Measurements from ENCODE around the gene ZFP62.

ZFP62 gene

GRCh38 chr5:180825768-180826525 is 35.1 kb downstream of the ZFP62 start:
- Histone ChIP-seq H3K4me1 (ENCODE audit: control extremely low read depth in 1 of 4, control insufficient read depth in 4 of 4, insufficient read depth in 4 of 4, low read length in 3 of 4) (peaks cover 0 to 17% (median 9%) of the 10 kb centered on the region in 4 experiments), H3K9me3 (ENCODE audit: control extremely low read depth in 1 of 5, control insufficient read depth in 4 of 5, insufficient read depth in 2 of 5, low read depth in 1 of 5, low read length in 4 of 5) (peaks cover 0 to 10% (median 0%) of the 10 kb centered on the region in 5 experiments), H3K4me3 (ENCODE audit: control insufficient read depth in 1 of 7, extremely low read depth in 1 of 7, insufficient read depth in 4 of 7, low read depth in 2 of 7, low read length in 6 of 7) (no peak overlapping the region), H3K36me3 (ENCODE audit: control insufficient read depth in 4 of 4, insufficient read depth in 4 of 4, low read length in 3 of 4) (peaks cover 0 to 7% (median 4%) of the 10 kb centered on the region in 4 experiments), H3K27ac (ENCODE audit: insufficient read depth in 1 of 2, low read depth in 1 of 2, low read length in 2 of 2, poor library complexity in 1 of 2, severe bottlenecking in 2 of 2) (no peak overlapping the region), H3K27me3 (replicated peaks in 2 of 5; ENCODE audit: control insufficient read depth in 4 of 5, insufficient read depth in 5 of 5, low read length in 4 of 5) (no peaks in the 10 kb centered on the region)
- WGBS (ENCODE audit: insufficient coverage), result 100% methylated on average over 2 of the region's 3 CpGs
- CTCF ChIA-PET, result interaction anchor here (1.0 to 2.5 kb wide), 8 partner anchors 8 to 34 kb away, joined by 3 to 7 read pairs (median 4); no protein-coding TSS in a partner anchor
- POLR2A ChIA-PET, result no interaction called here
- no peak for DNase-seq

- Histone ChIP-seq H3K27me3 (replicated peaks in 2 of 5; ENCODE audit: control insufficient read depth in 4 of 5, insufficient read depth in 5 of 5, low read length in 4 of 5) (no peaks in the 10 kb centered on the region), H3K27ac (ENCODE audit: insufficient read depth in 1 of 2, low read depth in 1 of 2, low read length in 2 of 2, poor library complexity in 1 of 2, severe bottlenecking in 2 of 2) (no peak overlapping the region), H3K4me3 (ENCODE audit: control insufficient read depth in 1 of 7, extremely low read depth in 1 of 7, insufficient read depth in 4 of 7, low read depth in 2 of 7, low read length in 6 of 7) (no peak overlapping the region), H3K4me1 (ENCODE audit: control extremely low read depth in 1 of 4, control insufficient read depth in 4 of 4, insufficient read depth in 4 of 4, low read length in 3 of 4) (peaks cover 0 to 11% (median under 1%) of the 10 kb centered on the region in 4 experiments), H3K9me3 (ENCODE audit: control extremely low read depth in 1 of 5, control insufficient read depth in 4 of 5, insufficient read depth in 2 of 5, low read depth in 1 of 5, low read length in 4 of 5) (peaks cover 0 to 7% (median 0%) of the 10 kb centered on the region in 5 experiments), H3K36me3 (ENCODE audit: control insufficient read depth in 4 of 4, insufficient read depth in 4 of 4, low read length in 3 of 4) (peaks cover 0 to 4% (median 4%) of the 10 kb centered on the region in 4 experiments)
- no peak for DNase-seq
- ChIA-PET CTCF (interaction anchor here (0.6 to 2.5 kb wide), 5 partner anchors 8 to 40 kb away, joined by 3 to 7 read pairs (median 3); no protein-coding TSS in a partner anchor), POLR2A (no interaction called here)
- WGBS (ENCODE audit: insufficient coverage), result 98% methylated on average over 10 of the region's 10 CpGs
Observed at GRCh38 chr5:180824630-180825476, 36.2 kb downstream of the ZFP62 start.

GRCh38 chr5:180823940-180824629 is 37.0 kb downstream of the ZFP62 start:
- POLR2A ChIA-PET, result no interaction called here
- Histone ChIP-seq H3K36me3 (ENCODE audit: control insufficient read depth in 4 of 4, insufficient read depth in 4 of 4, low read length in 3 of 4) (peaks cover 0 to 2% (median 0%) of the 10 kb centered on the region in 4 experiments), H3K4me1 (ENCODE audit: control extremely low read depth in 1 of 4, control insufficient read depth in 4 of 4, insufficient read depth in 4 of 4, low read length in 3 of 4) (peaks cover 0 to 8% (median 0%) of the 10 kb centered on the region in 4 experiments), H3K27ac (ENCODE audit: insufficient read depth in 1 of 2, low read depth in 1 of 2, low read length in 2 of 2, poor library complexity in 1 of 2, severe bottlenecking in 2 of 2) (no peak overlapping the region), H3K27me3 (replicated peaks in 2 of 5; ENCODE audit: control insufficient read depth in 4 of 5, insufficient read depth in 5 of 5, low read length in 4 of 5) (no peaks in the 10 kb centered on the region), H3K4me3 (ENCODE audit: control insufficient read depth in 1 of 7, extremely low read depth in 1 of 7, insufficient read depth in 4 of 7, low read depth in 2 of 7, low read length in 6 of 7) (no peak overlapping the region), H3K9me3 (ENCODE audit: control extremely low read depth in 1 of 5, control insufficient read depth in 4 of 5, insufficient read depth in 2 of 5, low read depth in 1 of 5, low read length in 4 of 5) (peaks cover 0 to 3% (median 0%) of the 10 kb centered on the region in 5 experiments)
- CTCF ChIA-PET, result interaction anchor here (0.6 kb wide), 1 partner anchor 39 kb away, joined by 4 read pairs; no protein-coding TSS in a partner anchor
- no peak for DNase-seq
- WGBS (ENCODE audit: insufficient coverage), result 100% methylated on average over 4 of the region's 6 CpGs

GRCh38 chr5:180823346-180823745 is 37.7 kb downstream of the ZFP62 start:
- Histone ChIP-seq H3K4me1 (ENCODE audit: control extremely low read depth in 1 of 4, control insufficient read depth in 4 of 4, insufficient read depth in 4 of 4, low read length in 3 of 4) (peaks cover 0 to 10% (median 0%) of the 10 kb centered on the region in 4 experiments), H3K27me3 (replicated peaks in 2 of 5; ENCODE audit: control insufficient read depth in 4 of 5, insufficient read depth in 5 of 5, low read length in 4 of 5) (no peaks in the 10 kb centered on the region), H3K27ac (ENCODE audit: insufficient read depth in 1 of 2, low read depth in 1 of 2, low read length in 2 of 2, poor library complexity in 1 of 2, severe bottlenecking in 2 of 2) (no peak overlapping the region), H3K4me3 (ENCODE audit: control insufficient read depth in 1 of 7, extremely low read depth in 1 of 7, insufficient read depth in 4 of 7, low read depth in 2 of 7, low read length in 6 of 7) (no peak overlapping the region), H3K36me3 (ENCODE audit: control insufficient read depth in 4 of 4, insufficient read depth in 4 of 4, low read length in 3 of 4) (peaks cover 0 to 2% (median 0%) of the 10 kb centered on the region in 4 experiments), H3K9me3 (ENCODE audit: control extremely low read depth in 1 of 5, control insufficient read depth in 4 of 5, insufficient read depth in 2 of 5, low read depth in 1 of 5, low read length in 4 of 5) (no peaks in the 10 kb centered on the region)
- POLR2A ChIA-PET, result no interaction called here
- WGBS (ENCODE audit: insufficient coverage), result 98% methylated on average over 7 of the region's 7 CpGs
- CTCF ChIA-PET, result interaction anchor here (0.5 kb wide), 1 partner anchor 1892 kb away, joined by 3 read pairs; no protein-coding TSS in a partner anchor
- DNase-seq, result no peak

- ChIA-PET POLR2A (interaction anchor here (0.6 to 1.1 kb wide), 2 partner anchors 9 to 94 kb away, joined by 3 to 4 read pairs; no protein-coding TSS in a partner anchor), CTCF (interaction anchor here (0.9 to 1.7 kb wide), 6 partner anchors 8 to 340 kb away, joined by 3 to 7 read pairs (median 4); no protein-coding TSS in a partner anchor)
- WGBS (ENCODE audit: insufficient coverage), result 100% methylated on average over 1 of the region's 4 CpGs
- Histone ChIP-seq H3K27ac (ENCODE audit: insufficient read depth in 1 of 2, low read depth in 1 of 2, low read length in 2 of 2, poor library complexity in 1 of 2, severe bottlenecking in 2 of 2) (peak overlapping the region in 1 of 2 experiments; percentile 47), H3K27me3 (replicated peaks in 2 of 5; ENCODE audit: control insufficient read depth in 4 of 5, insufficient read depth in 5 of 5, low read length in 4 of 5) (no peaks in the 10 kb centered on the region), H3K4me3 (ENCODE audit: control insufficient read depth in 1 of 7, extremely low read depth in 1 of 7, insufficient read depth in 4 of 7, low read depth in 2 of 7, low read length in 6 of 7) (no peak overlapping the region), H3K9me3 (ENCODE audit: control extremely low read depth in 1 of 5, control insufficient read depth in 4 of 5, insufficient read depth in 2 of 5, low read depth in 1 of 5, low read length in 4 of 5) (no peaks in the 10 kb centered on the region), H3K36me3 (ENCODE audit: control insufficient read depth in 4 of 4, insufficient read depth in 4 of 4, low read length in 3 of 4) (no peaks in the 10 kb centered on the region), H3K4me1 (ENCODE audit: control extremely low read depth in 1 of 4, control insufficient read depth in 4 of 4, insufficient read depth in 4 of 4, low read length in 3 of 4) (peaks cover 6 to 28% (median 17%) of the 10 kb centered on the region in 4 experiments)
- DNase-seq, result no peak
Observed at GRCh38 chr5:180821538-180821937, 39.5 kb downstream of the ZFP62 start.

- peaks cover 6 to 34% (median 24%) of the 10 kb centered on the region in 4 experiments for H3K4me1 ChIP-seq (ENCODE audit: control extremely low read depth in 1 of 4, control insufficient read depth in 4 of 4, insufficient read depth in 4 of 4, low read length in 3 of 4)
- H3K27me3 ChIP-seq (replicated peaks in 2 of 5; ENCODE audit: control insufficient read depth in 4 of 5, insufficient read depth in 5 of 5, low read length in 4 of 5), result no peaks in the 10 kb centered on the region
- POLR2A ChIA-PET, result interaction anchor here (1.1 kb wide), 1 partner anchor 10 kb away, joined by 4 read pairs; no protein-coding TSS in a partner anchor
- peak overlapping the region in 1 of 2 experiments; percentile 47 for H3K27ac ChIP-seq (ENCODE audit: insufficient read depth in 1 of 2, low read depth in 1 of 2, low read length in 2 of 2, poor library complexity in 1 of 2, severe bottlenecking in 2 of 2)
- H3K4me3 ChIP-seq (ENCODE audit: control insufficient read depth in 1 of 7, extremely low read depth in 1 of 7, insufficient read depth in 4 of 7, low read depth in 2 of 7, low read length in 6 of 7), result peak overlapping the region in 1 of 7 experiments; percentile 32
- 75% methylated on average over 2 of the region's 3 CpGs for WGBS (ENCODE audit: insufficient coverage)
- DNase-seq, result no peak
- CTCF ChIA-PET, result interaction anchor here (0.9 to 1.7 kb wide), 6 partner anchors 9 to 341 kb away, joined by 3 to 7 read pairs (median 4); no protein-coding TSS in a partner anchor
- H3K9me3 ChIP-seq (ENCODE audit: control extremely low read depth in 1 of 5, control insufficient read depth in 4 of 5, insufficient read depth in 2 of 5, low read depth in 1 of 5, low read length in 4 of 5), result no peaks in the 10 kb centered on the region
- H3K36me3 ChIP-seq (ENCODE audit: control insufficient read depth in 4 of 4, insufficient read depth in 4 of 4, low read length in 3 of 4), result no peaks in the 10 kb centered on the region
Observed at GRCh38 chr5:180820788-180821321, 40.2 kb downstream of the ZFP62 start.

Data from common myeloid progenitor, CD34-positive (primary cell).